ENCODE results near the gene PRPS1L1.

The PRPS1L1 gene

DNA sequence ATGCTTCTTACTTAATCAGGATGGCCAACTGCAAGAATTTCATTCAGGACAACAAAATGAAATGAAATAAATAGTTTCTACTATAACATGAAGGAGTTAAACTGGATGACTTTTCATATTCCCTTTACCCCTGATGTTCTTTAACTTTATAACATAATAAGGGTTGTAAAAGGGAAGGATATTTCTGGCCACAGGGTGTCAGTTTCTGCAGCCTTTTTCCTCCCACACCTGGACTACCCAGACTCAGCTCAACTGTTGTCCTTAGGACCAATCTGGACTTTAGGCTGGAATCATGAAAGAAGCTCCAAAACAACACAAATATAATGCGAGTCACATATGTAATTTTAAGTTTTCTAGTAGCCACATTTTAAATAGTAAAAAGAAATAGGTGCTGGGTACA is 43.4 kb downstream of the PRPS1L1 start:
- peaks cover 0 to 18% (median 0%) of the 10 kb centered on the region in 10 experiments; a peak in 7 of 20 replicates for H3K4me1 ChIP-seq
- H3K4me2 ChIP-seq: peak overlapping the region in 2 of 11 experiments; percentile 32 to 53; a peak in 3 of 22 replicates
- no peak overlapping the region for H3K4me3 ChIP-seq
- no peaks in the 10 kb centered on the region for H3K36me3 ChIP-seq
- H3K27ac ChIP-seq: peak overlapping the region in 3 of 11 experiments; percentile 68 to 85 (median 82); a peak in 4 of 22 replicates
- H3K27me3 ChIP-seq: no peaks in the 10 kb centered on the region
- H3K9ac ChIP-seq: peak overlapping the region in 1 of 11 experiments; percentile 53; a peak in 1 of 22 replicates
- no peaks in the 10 kb centered on the region for H4K20me1 ChIP-seq
- TF ChIP-seq Cebpa-rat (IDR thresholded peaks at IDR 0.05): no peak
- H3K9me3 ChIP-seq (replicated peaks in 1 of 11): peaks cover 0 to 12% (median 0%) of the 10 kb centered on the region in 11 experiments; a peak in 5 of 22 replicates

DNA sequence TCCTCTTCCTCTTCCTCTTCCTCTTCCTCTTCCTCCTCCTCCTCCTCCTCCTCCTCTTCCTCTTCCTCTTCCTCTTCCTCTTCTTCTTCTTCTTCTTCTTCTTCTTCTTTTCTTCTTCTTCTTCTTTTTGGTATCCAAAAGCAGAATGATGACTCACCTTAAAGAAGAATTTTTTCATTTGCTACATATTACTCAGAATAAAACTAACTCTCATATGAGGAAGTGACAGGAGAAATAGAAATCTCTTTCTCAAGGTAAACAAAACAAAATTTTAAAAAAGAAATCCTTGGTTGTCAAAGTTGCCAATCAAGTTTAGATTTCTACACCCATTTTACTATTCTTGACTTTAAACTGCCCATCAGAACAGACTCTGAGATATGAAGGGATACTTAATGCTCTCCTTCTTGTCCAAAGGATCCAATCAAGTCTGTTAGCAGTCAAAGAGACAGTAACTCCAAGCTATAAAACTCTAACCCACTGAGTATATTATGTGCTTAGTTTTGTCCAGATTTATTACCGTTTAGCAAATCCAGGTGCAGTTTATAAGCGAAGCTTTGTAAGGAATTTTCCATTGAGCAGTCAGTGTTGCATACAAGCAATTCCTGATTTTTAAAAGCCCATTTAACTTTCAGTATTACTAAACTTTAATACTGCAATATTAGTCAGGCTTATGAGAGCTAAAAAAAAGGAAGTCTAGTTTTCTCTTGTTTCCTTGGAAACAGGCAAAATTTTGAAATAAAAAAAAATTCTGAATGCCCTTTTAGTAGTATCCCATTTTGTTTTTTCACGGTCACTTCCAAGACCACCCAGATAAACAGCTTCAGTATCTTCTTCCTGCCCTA is 44.2 kb downstream of the PRPS1L1 start:
- H3K9ac ChIP-seq: peak overlapping the region in 2 of 11 experiments; percentile 36 to 53; a peak in 2 of 22 replicates

DNA sequence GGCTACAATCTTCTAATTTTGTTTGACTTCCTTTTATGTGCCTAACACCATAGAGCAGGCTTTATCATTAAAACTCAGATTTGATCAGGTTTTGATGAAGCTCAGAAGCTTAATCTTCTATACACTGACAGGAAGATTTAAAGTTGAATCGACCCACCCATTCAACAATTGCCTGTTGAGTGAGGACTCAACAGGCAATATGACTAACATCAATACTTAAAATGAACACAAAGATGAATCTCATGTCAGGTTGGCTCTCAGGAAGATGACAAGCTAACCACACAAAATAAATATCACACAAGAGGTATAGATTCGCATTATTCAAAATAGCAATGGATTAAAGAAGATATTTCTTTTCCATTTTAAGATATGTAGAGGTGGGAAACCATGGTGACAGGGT is 50.7 kb downstream of the PRPS1L1 start:
- H3K9me3 ChIP-seq (replicated peaks in 1 of 11): peaks cover 0 to 9% (median 0%) of the 10 kb centered on the region in 11 experiments; a peak in 5 of 22 replicates
- H3K27me3 ChIP-seq: no peaks in the 10 kb centered on the region
- H3K4me2 ChIP-seq: no peak overlapping the region
- no peak for TF ChIP-seq Cebpa-rat (IDR thresholded peaks at IDR 0.05)
- H3K4me1 ChIP-seq: peaks cover 0 to 5% (median 0%) of the 10 kb centered on the region in 10 experiments; a peak in 1 of 20 replicates
- H3K9ac ChIP-seq: no peak overlapping the region
- no peak overlapping the region for H3K27ac ChIP-seq
- no peaks in the 10 kb centered on the region for H3K36me3 ChIP-seq
- no peaks in the 10 kb centered on the region for H4K20me1 ChIP-seq
- no peak overlapping the region for H3K4me3 ChIP-seq

More for the DNA sequence above, 44.2 kb downstream of the PRPS1L1 start:
- Histone ChIP-seq H3K4me2 (peak overlapping the region in 3 of 11 experiments; percentile 32 to 64 (median 53); a peak in 4 of 22 replicates), H3K4me1 (peaks cover 0 to 16% (median 0%) of the 10 kb centered on the region in 10 experiments; a peak in 7 of 20 replicates), H4K20me1 (no peaks in the 10 kb centered on the region), H3K36me3 (no peaks in the 10 kb centered on the region), H3K27me3 (no peaks in the 10 kb centered on the region), H3K4me3 (no peak overlapping the region), H3K27ac (peak overlapping the region in 5 of 11 experiments; percentile 44 to 85 (median 69); a peak in 7 of 22 replicates), H3K9me3 (replicated peaks in 1 of 11) (peaks cover 0 to 12% (median 0%) of the 10 kb centered on the region in 11 experiments; a peak in 5 of 22 replicates)
- TF ChIP-seq Cebpa-rat (IDR thresholded peaks at IDR 0.05): no peak
